HEK293 (cell line): Measurements from ENCODE around the gene DGKD.

ENCODE experiments used
- CTCF ChIA-PET: fragments of 350-600 bp; formaldehyde crosslinking; extraction: SDS; loops from one replicate; lab custom pipeline; 2021; ENCODE audit warnings: antibody characterized with exemption; lab: Yijun Ruan, JAX
- POLR2A ChIA-PET: fragments of 300-600 bp; formaldehyde crosslinking; extraction: SDS; loops from one replicate; lab custom pipeline; 2020; ENCODE audit warnings: antibody characterized with exemption, inconsistent platforms; lab: Yijun Ruan, JAX
- H3K27ac ChIP-seq: fragments of 200-500 bp; sonication (Bioruptor generic); 2 replicates; pipeline ENCODE4 v1.5.1; 2014; ENCODE audit warnings: low read depth, low read length, control low read depth, inconsistent platforms; ENCODE audit errors: extremely low read depth
- H3K36me3 ChIP-seq, 2 experiments: fragments of 200-500 bp in 1 of 2; sonication (Bioruptor generic) in 1 of 2; 1 replicate in 1 of 2; 2 replicates in 1 of 2; pipeline ENCODE4 v1.5.1; 2014 to 2017; ENCODE audit warnings: inconsistent platforms in 2 of 2, low read length in 2 of 2; ENCODE audit not compliant: control insufficient read depth in 2 of 2, insufficient read depth in 1 of 2
- H3K4me1 ChIP-seq: fragments of 200-500 bp; sonication (Bioruptor generic); 2 replicates; pipeline ENCODE4 v1.5.1; 2014; ENCODE audit warnings: mild to moderate bottlenecking, low read length, inconsistent platforms; ENCODE audit not compliant: control insufficient read depth, insufficient read depth
- H3K4me3 ChIP-seq: 2 replicates; pipeline ENCODE4 v1.5.1; 2011; ENCODE audit warnings: low read depth, mild to moderate bottlenecking, control low read depth, low read length, moderate library complexity
- H3K9me3 ChIP-seq: fragments of 200-500 bp; sonication (Bioruptor generic); 2 replicates; pipeline ENCODE4 v1.5.1; 2014; ENCODE audit warnings: low read depth, low read length, inconsistent platforms; ENCODE audit not compliant: control insufficient read depth, insufficient read depth
- GLIS2 ChIP-seq: fragments of 450-650 bp; formaldehyde crosslinking; IDR thresholded peaks from 2 replicates; pipeline ENCODE4 v1.5.1; 2016; ENCODE audit warnings: missing biosample characterization, missing genetic modification characterization
- HOXA7 ChIP-seq: sonication (generic); formaldehyde crosslinking; IDR thresholded peaks from 2 replicates; pipeline ENCODE4 v1.8.1; 2022; ENCODE audit warnings: missing genetic modification reagents, borderline replicate concordance
- KLF16 ChIP-seq: fragments of 450-650 bp; formaldehyde crosslinking; IDR thresholded peaks from 2 replicates; pipeline ENCODE4 v1.5.1; 2017; ENCODE audit warnings: missing biosample characterization, missing genetic modification characterization
- KLF8 ChIP-seq: fragments of 450-650 bp; formaldehyde crosslinking; IDR thresholded peaks from 2 replicates; pipeline ENCODE4 v1.5.1; 2016; ENCODE audit warnings: missing biosample characterization, missing genetic modification characterization
- SCRT1 ChIP-seq: fragments of 450-650 bp; formaldehyde crosslinking; IDR thresholded peaks from 2 replicates; pipeline ENCODE4 v1.5.1; 2016; ENCODE audit warnings: missing biosample characterization, missing genetic modification characterization, borderline replicate concordance
- SP2 ChIP-seq: fragments of 450-650 bp; formaldehyde crosslinking; IDR thresholded peaks from 2 replicates; pipeline ENCODE4 v1.5.1; 2016; ENCODE audit warnings: missing biosample characterization, missing genetic modification characterization
- ZBTB21 ChIP-seq: fragments of 450-650 bp; formaldehyde crosslinking; IDR thresholded peaks from 2 replicates; pipeline ENCODE4 v1.5.1; 2017; ENCODE audit warnings: missing biosample characterization, missing genetic modification characterization
- ZBTB8A ChIP-seq: fragments of 450-650 bp; formaldehyde crosslinking; IDR thresholded peaks from 2 replicates; pipeline ENCODE4 v1.5.1; 2016; ENCODE audit warnings: missing biosample characterization, missing genetic modification characterization
- ZIC2 ChIP-seq: fragments of 450-650 bp; formaldehyde crosslinking; IDR thresholded peaks from 2 replicates; pipeline ENCODE4 v1.5.1; 2016; ENCODE audit warnings: missing biosample characterization, missing genetic modification characterization
- ZNF140 ChIP-seq: fragments of 450-650 bp; formaldehyde crosslinking; IDR thresholded peaks from 2 replicates; pipeline ENCODE4 v1.5.1; 2016; ENCODE audit warnings: missing biosample characterization, missing genetic modification characterization
- ZNF155 ChIP-seq: fragments of 450-650 bp; formaldehyde crosslinking; IDR thresholded peaks from 2 replicates; pipeline ENCODE4 v1.5.1; 2016; ENCODE audit warnings: missing biosample characterization, missing genetic modification characterization
- ZNF19 ChIP-seq: fragments of 450-650 bp; formaldehyde crosslinking; IDR thresholded peaks from 2 replicates; pipeline ENCODE4; 2016; ENCODE audit warnings: missing biosample characterization, missing genetic modification characterization, low read depth
- ZNF221 ChIP-seq: fragments of 450-650 bp; formaldehyde crosslinking; IDR thresholded peaks from 2 replicates; pipeline ENCODE4 v1.5.1; 2017; ENCODE audit warnings: missing biosample characterization, missing genetic modification characterization, borderline replicate concordance
- ZNF266 ChIP-seq: fragments of 450-650 bp; formaldehyde crosslinking; IDR thresholded peaks from 2 replicates; pipeline ENCODE4 v1.5.1; 2016; ENCODE audit warnings: missing biosample characterization, missing genetic modification characterization, low read depth
- ZNF394 ChIP-seq: fragments of 450-650 bp; formaldehyde crosslinking; IDR thresholded peaks from 2 replicates; pipeline ENCODE4 v1.5.1; 2016; ENCODE audit warnings: missing biosample characterization, missing genetic modification characterization, mild to moderate bottlenecking, moderate library complexity, borderline replicate concordance
- ZNF426 ChIP-seq: fragments of 450-650 bp; formaldehyde crosslinking; IDR thresholded peaks from 2 replicates; pipeline ENCODE4 v1.5.1; 2017; ENCODE audit warnings: missing biosample characterization, missing genetic modification characterization, mild to moderate bottlenecking, inconsistent platforms, moderate library complexity
- ZNF473 ChIP-seq: fragments of 450-650 bp; formaldehyde crosslinking; IDR thresholded peaks from 2 replicates; pipeline ENCODE4 v1.5.1; 2017; ENCODE audit warnings: missing biosample characterization, missing genetic modification characterization
- ZNF658 ChIP-seq: fragments of 450-650 bp; formaldehyde crosslinking; IDR thresholded peaks from 2 replicates; pipeline ENCODE4; 2016; ENCODE audit warnings: missing biosample characterization, missing genetic modification characterization
- ZNF76 ChIP-seq: fragments of 450-650 bp; formaldehyde crosslinking; IDR thresholded peaks from 2 replicates; pipeline ENCODE4; 2016; ENCODE audit warnings: low read depth, missing biosample characterization, missing genetic modification characterization, borderline replicate concordance
- ZNF837 ChIP-seq: fragments of 450-650 bp; formaldehyde crosslinking; IDR thresholded peaks from 2 replicates; pipeline ENCODE4 v1.5.1; 2016; ENCODE audit warnings: missing biosample characterization, missing genetic modification characterization
- ZNF843 ChIP-seq: fragments of 450-650 bp; formaldehyde crosslinking; IDR thresholded peaks from 2 replicates; pipeline ENCODE4 v1.5.1; 2016; ENCODE audit warnings: missing biosample characterization, missing genetic modification characterization
- TF ChIP-seq, protein P1 (sequence below): fragments of 450-650 bp; formaldehyde crosslinking; IDR thresholded peaks from 2 replicates; pipeline ENCODE4 v1.5.1; 2017; ENCODE audit warnings: missing biosample characterization, missing genetic modification characterization
- TF ChIP-seq, protein P2 (sequence below): fragments of 450-650 bp; formaldehyde crosslinking; IDR thresholded peaks from 2 replicates; pipeline ENCODE4 v1.5.1; 2016; ENCODE audit warnings: missing biosample characterization, missing genetic modification characterization
- TF ChIP-seq, protein P3 (sequence below): fragments of 450-650 bp; formaldehyde crosslinking; IDR thresholded peaks from 2 replicates; pipeline ENCODE4 v1.5.1; 2016; ENCODE audit warnings: missing biosample characterization, missing genetic modification characterization
- TF ChIP-seq, protein P4 (sequence below): fragments of 450-650 bp; formaldehyde crosslinking; IDR thresholded peaks from 2 replicates; pipeline ENCODE4 v1.5.1; 2017; ENCODE audit warnings: missing biosample characterization, missing genetic modification characterization

The DGKD gene

DNA sequence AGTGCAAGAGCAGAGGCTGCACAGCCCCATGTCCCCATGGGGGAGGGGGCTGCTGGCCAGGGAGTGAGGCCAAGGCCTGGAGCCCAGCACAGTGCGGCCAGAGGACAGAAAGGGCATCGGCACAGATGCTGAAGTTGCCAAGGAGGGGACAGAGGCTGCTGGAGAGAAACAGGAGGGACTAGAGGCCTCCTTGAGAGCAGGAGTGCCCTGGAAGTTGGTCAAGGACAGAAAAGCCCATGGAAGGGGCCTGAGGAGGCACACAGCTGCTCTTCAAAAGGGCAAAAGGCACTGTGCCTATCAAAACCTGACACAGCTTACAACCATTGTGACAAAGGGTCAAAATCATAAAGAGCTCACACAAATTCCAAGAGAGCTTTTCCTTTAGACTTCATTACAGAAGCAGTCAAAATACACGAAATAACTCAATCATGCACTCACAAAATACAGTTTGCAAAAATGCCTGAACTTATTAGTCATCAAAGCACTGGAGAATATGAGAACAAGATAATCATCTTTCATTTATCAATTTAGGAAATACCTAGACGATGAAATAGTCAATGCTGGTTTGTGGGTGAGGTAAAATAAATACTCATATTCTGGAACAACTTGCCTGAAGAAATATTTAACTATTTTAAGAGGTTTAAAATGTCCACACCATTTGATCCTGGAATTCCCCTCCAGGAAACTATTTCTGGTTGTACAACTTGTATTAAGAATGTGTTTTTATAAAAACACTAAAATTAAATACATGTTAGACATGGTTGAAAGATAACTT lies 132.7 kb downstream of the DGKD start:
- Histone ChIP-seq H3K4me3 (no peak overlapping the region), H3K36me3 (peaks cover 6 to 89% of the 10 kb centered on the region in 2 experiments), H3K27ac (no peak overlapping the region), H3K9me3 (no peaks in the 10 kb centered on the region), H3K4me1 (no peaks in the 10 kb centered on the region)
- POLR2A ChIA-PET, result no interaction called here
- TF ChIP-seq KLF8 (tag by site-specific recombination), result no peak
- TF ChIP-seq, protein P1, sequence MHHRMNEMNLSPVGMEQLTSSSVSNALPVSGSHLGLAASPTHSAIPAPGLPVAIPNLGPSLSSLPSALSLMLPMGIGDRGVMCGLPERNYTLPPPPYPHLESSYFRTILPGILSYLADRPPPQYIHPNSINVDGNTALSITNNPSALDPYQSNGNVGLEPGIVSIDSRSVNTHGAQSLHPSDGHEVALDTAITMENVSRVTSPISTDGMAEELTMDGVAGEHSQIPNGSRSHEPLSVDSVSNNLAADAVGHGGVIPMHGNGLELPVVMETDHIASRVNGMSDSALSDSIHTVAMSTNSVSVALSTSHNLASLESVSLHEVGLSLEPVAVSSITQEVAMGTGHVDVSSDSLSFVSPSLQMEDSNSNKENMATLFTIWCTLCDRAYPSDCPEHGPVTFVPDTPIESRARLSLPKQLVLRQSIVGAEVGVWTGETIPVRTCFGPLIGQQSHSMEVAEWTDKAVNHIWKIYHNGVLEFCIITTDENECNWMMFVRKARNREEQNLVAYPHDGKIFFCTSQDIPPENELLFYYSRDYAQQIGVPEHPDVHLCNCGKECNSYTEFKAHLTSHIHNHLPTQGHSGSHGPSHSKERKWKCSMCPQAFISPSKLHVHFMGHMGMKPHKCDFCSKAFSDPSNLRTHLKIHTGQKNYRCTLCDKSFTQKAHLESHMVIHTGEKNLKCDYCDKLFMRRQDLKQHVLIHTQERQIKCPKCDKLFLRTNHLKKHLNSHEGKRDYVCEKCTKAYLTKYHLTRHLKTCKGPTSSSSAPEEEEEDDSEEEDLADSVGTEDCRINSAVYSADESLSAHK (tag by site-specific recombination), result no peak
- TF ChIP-seq ZBTB21 (tag by site-specific recombination), result no peak
- TF ChIP-seq SP2 (tag by site-specific recombination), result no peak
- no peak for TF ChIP-seq ZNF221 (tag by site-specific recombination)
- TF ChIP-seq, protein P2, sequence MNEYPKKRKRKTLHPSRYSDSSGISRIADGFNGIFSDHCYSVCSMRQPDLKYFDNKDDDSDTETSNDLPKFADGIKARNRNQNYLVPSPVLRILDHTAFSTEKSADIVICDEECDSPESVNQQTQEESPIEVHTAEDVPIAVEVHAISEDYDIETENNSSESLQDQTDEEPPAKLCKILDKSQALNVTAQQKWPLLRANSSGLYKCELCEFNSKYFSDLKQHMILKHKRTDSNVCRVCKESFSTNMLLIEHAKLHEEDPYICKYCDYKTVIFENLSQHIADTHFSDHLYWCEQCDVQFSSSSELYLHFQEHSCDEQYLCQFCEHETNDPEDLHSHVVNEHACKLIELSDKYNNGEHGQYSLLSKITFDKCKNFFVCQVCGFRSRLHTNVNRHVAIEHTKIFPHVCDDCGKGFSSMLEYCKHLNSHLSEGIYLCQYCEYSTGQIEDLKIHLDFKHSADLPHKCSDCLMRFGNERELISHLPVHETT, result no peak
- TF ChIP-seq ZIC2 (tag by site-specific recombination), result no peak
- no peak for TF ChIP-seq ZNF19
- TF ChIP-seq ZBTB8A, result no peak
- no peak for TF ChIP-seq ZNF473 (tag by site-specific recombination)
- TF ChIP-seq ZNF843, result no peak
- no peak for TF ChIP-seq GLIS2 (tag by site-specific recombination)
- TF ChIP-seq, protein P3, sequence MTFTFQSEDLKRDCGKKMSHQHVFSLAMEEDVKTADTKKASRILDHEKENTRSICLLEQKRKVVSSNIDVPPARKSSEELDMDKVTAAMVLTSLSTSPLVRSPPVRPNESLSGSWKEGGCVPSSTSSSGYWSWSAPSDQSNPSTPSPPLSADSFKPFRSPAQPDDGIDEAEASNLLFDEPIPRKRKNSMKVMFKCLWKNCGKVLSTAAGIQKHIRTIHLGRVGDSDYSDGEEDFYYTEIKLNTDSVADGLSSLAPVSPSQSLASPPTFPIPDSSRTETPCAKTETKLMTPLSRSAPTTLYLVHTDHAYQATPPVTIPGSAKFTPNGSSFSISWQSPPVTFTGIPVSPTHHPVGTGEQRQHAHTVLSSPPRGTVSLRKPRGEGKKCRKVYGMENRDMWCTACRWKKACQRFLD (tag by site-specific recombination), result no peak
- TF ChIP-seq, protein P4, sequence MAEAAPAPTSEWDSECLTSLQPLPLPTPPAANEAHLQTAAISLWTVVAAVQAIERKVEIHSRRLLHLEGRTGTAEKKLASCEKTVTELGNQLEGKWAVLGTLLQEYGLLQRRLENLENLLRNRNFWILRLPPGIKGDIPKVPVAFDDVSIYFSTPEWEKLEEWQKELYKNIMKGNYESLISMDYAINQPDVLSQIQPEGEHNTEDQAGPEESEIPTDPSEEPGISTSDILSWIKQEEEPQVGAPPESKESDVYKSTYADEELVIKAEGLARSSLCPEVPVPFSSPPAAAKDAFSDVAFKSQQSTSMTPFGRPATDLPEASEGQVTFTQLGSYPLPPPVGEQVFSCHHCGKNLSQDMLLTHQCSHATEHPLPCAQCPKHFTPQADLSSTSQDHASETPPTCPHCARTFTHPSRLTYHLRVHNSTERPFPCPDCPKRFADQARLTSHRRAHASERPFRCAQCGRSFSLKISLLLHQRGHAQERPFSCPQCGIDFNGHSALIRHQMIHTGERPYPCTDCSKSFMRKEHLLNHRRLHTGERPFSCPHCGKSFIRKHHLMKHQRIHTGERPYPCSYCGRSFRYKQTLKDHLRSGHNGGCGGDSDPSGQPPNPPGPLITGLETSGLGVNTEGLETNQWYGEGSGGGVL (tag by site-specific recombination), result no peak
- TF ChIP-seq ZNF426, result no peak
- no peak for TF ChIP-seq ZNF837
- TF ChIP-seq ZNF658 (tag by site-specific recombination), result no peak
- no peak for TF ChIP-seq KLF16 (tag by site-specific recombination)
- CTCF ChIA-PET, result interaction anchor here (1.4 kb wide), 1 partner anchor 225 kb away, joined by 5 read pairs; no protein-coding TSS in a partner anchor

DNA sequence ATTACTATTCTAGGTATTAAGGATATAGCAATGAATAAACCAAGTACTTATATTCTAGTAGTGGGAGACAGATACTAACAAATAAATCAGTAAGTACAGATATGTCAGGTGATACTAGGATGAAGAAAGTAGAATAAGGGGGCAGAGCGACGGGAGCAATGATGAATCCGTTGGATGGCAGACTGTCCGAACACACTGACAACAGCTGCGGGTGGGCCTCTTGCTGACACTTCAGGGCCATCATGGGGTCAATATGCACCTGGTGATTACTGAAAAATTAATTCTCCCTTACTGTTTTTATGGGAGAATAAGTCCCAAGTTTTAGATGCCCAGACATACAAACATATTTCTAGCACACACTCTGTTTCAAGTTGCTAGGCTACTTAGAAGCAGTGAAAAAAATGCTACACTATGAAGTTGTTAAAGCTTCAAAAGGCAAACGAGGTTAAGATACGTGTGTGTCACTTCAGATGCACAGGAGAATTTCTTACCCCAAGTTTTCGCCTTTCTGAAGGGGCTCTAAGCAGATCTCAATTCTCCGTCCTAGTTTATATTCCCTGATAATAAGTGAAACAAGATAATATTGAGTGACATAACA lies 133.6 kb downstream of the DGKD start:
- no peak overlapping the region for H3K4me3 ChIP-seq
- H3K4me1 ChIP-seq, result no peaks in the 10 kb centered on the region
- H3K27ac ChIP-seq, result no peak overlapping the region
- H3K36me3 ChIP-seq, result peaks cover 6 to 86% of the 10 kb centered on the region in 2 experiments
- H3K9me3 ChIP-seq, result no peaks in the 10 kb centered on the region
- ChIA-PET POLR2A (no interaction called here), CTCF (no interaction called here)
- TF ChIP-seq ZNF394 (tag by site-specific recombination), result no peak
- TF ChIP-seq ZNF266, result no peak
- TF ChIP-seq SCRT1, result no peak
- TF ChIP-seq ZNF76 (tag by site-specific recombination), result no peak
- TF ChIP-seq HOXA7 (CRISPR knock-in tag), result no peak
- TF ChIP-seq ZNF140, result no peak
- TF ChIP-seq ZNF155 (tag by site-specific recombination), result no peak
- TF ChIP-seq, all 188 proteins: peak for 0
